GM23338 (cell line): Measurements from ENCODE around the gene HMHB1. TPM values are rescaled to one million over a fixed set of nuclear protein-coding genes. Genes with fewer than 3 reads are reported as not detected.

Source experiments
- ATAC-seq: fragments of 200-7000 bp; cut with Tn5 transposase; 3 replicates; pipeline ENCODE4 v1.9.1; 2020
- DNase-seq: peaks from one replicate; pipeline ENCODE4 v3.0.0-alpha.2; 2015; ENCODE audit warnings: low spot score
- H2AFZ ChIP-seq: fragments of 200-600 bp; sonication (generic); 2 replicates; pipeline ENCODE4 v1.8.0; 2016; ENCODE audit warnings: antibody characterized with exemption, mild to moderate bottlenecking, moderate library complexity
- H3F3A ChIP-seq: fragments of 200-600 bp; sonication (generic); replicated peaks from 2 replicates; pipeline ENCODE4 v1.8.0; 2017; ENCODE audit warnings: antibody characterized with exemption, mixed run types, low read depth
- H3K27ac ChIP-seq: fragments of 200-600 bp; sonication (generic); 2 replicates; pipeline ENCODE4 v1.6.1; 2016; ENCODE audit warnings: low read depth
- H3K27me3 ChIP-seq: fragments of 200-600 bp; sonication (generic); 2 replicates; pipeline ENCODE4 v1.8.0; 2016; ENCODE audit warnings: mild to moderate bottlenecking, mixed run types, moderate library complexity; ENCODE audit not compliant: insufficient read depth
- H3K36me3 ChIP-seq: fragments of 200-600 bp; sonication (generic); 2 replicates; pipeline ENCODE4 v1.8.0; 2016; ENCODE audit warnings: mild to moderate bottlenecking; ENCODE audit not compliant: insufficient read depth
- H3K4me1 ChIP-seq: fragments of 200-600 bp; sonication (generic); 2 replicates; pipeline ENCODE4 v1.8.0; 2016; ENCODE audit warnings: mild to moderate bottlenecking, moderate library complexity; ENCODE audit not compliant: insufficient read depth
- H3K4me2 ChIP-seq: fragments of 200-600 bp; sonication (generic); 2 replicates; pipeline ENCODE4 v1.7.1; 2017; ENCODE audit warnings: mixed run types
- H3K4me3 ChIP-seq: fragments of 200-600 bp; sonication (generic); 2 replicates; pipeline ENCODE4 v1.6.1; 2016; ENCODE audit warnings: mixed run types
- H3K79me2 ChIP-seq: fragments of 200-600 bp; sonication (generic); replicated peaks from 2 replicates; pipeline ENCODE4 v1.8.0; 2017; ENCODE audit warnings: mild to moderate bottlenecking; ENCODE audit not compliant: insufficient read depth
- H3K9me2 ChIP-seq: fragments of 200-600 bp; sonication (generic); 2 replicates; pipeline ENCODE4 v1.8.0; 2017; ENCODE audit not compliant: insufficient read depth
- H4K20me1 ChIP-seq: fragments of 200-600 bp; sonication (generic); replicated peaks from 2 replicates; pipeline ENCODE4 v1.8.0; 2017; ENCODE audit warnings: mild to moderate bottlenecking; ENCODE audit not compliant: insufficient read depth
- H3K27ac Mint-ChIP-seq: 2 replicates; pipeline ENCODE4 v1.8.0; 2020; ENCODE audit warnings: inconsistent platforms, mild to moderate bottlenecking, moderate library complexity, mixed read lengths
- H3K27me3 Mint-ChIP-seq: 3 replicates; pipeline ENCODE4 v1.8.0; 2022; ENCODE audit warnings: low read depth, mild to moderate bottlenecking, moderate library complexity, mixed read lengths, inconsistent platforms; ENCODE audit not compliant: insufficient read depth, poor library complexity
- H3K36me3 Mint-ChIP-seq: 3 replicates; pipeline ENCODE4 v1.8.0; 2021; ENCODE audit warnings: low read depth, mild to moderate bottlenecking, inconsistent platforms, moderate library complexity, mixed read lengths
- H3K4me1 Mint-ChIP-seq: 3 replicates; pipeline ENCODE4 v1.8.0; 2020; ENCODE audit warnings: mild to moderate bottlenecking, inconsistent platforms, mixed read lengths
- H3K4me3 Mint-ChIP-seq: 3 replicates; pipeline ENCODE4 v1.8.0; 2021; ENCODE audit warnings: moderate library complexity, mild to moderate bottlenecking, inconsistent platforms, mixed read lengths
- H3K9me3 Mint-ChIP-seq: 3 replicates; pipeline ENCODE4 v1.8.0; 2020; ENCODE audit warnings: moderate library complexity, mild to moderate bottlenecking, inconsistent platforms, mixed read lengths
- CREB1 ChIP-seq: fragments of 250-450 bp; sonication (Bioruptor Pico); IDR thresholded peaks from 2 replicates; pipeline ENCODE4 v1.5.0; 2020; ENCODE audit warnings: low read depth, mild to moderate bottlenecking, moderate library complexity
- CTCF ChIP-seq, 2 experiments: fragments of 200-600 bp in 1 of 2; sonication (generic) in 1 of 2; conservative IDR thresholded peaks; 2 replicates each; pipeline versions ENCODE4 v1.5.1 to v1.6.1; 2016 to 2017; ENCODE audit warnings: antibody characterized with exemption in 2 of 2, low read depth in 2 of 2, mild to moderate bottlenecking in 2 of 2, moderate library complexity in 1 of 2
- ETS1 ChIP-seq: IDR thresholded peaks from 2 replicates; pipeline ENCODE4 v1.6.1; 2016; ENCODE audit warnings: antibody characterized with exemption
- EZH2phosphoT487 ChIP-seq: fragments of 200-600 bp; sonication (generic); IDR thresholded peaks from one replicate; pipeline ENCODE4 v1.8.1; 2018; ENCODE audit warnings: antibody characterized with exemption; ENCODE audit not compliant: unreplicated experiment
- JUNB ChIP-seq: IDR thresholded peaks from one replicate; pipeline ENCODE4 v1.6.1; 2016; ENCODE audit warnings: antibody characterized with exemption; ENCODE audit not compliant: unreplicated experiment
- REST ChIP-seq: IDR thresholded peaks from one replicate; pipeline ENCODE4 v1.6.1; 2018; ENCODE audit warnings: antibody characterized with exemption; ENCODE audit not compliant: unreplicated experiment
- STAT1 ChIP-seq: IDR thresholded peaks from one replicate; pipeline ENCODE4 v1.6.1; 2016; ENCODE audit warnings: antibody characterized with exemption; ENCODE audit not compliant: unreplicated experiment
- ZNF114 ChIP-seq: fragments of 250-450 bp; sonication (Bioruptor Pico); IDR thresholded peaks from 2 replicates; pipeline ENCODE4 v1.5.0; 2020; ENCODE audit warnings: mild to moderate bottlenecking, moderate library complexity
- polyA plus RNA-seq: library from polyadenylated mRNA; unstranded; fragments of >200 nt; fragmentation: Nextera tagmentation; extraction: Ambion mirVana; gene quantifications from 2 replicates; pipeline ENCODE4 v1.2.1, GENCODE V29; 2016
- total RNA-seq: library from RNA; depleted of rRNA; stranded (reverse); fragments of >200 nt; shearing (Covaris generic); gene quantifications from 2 replicates; pipeline ENCODE4 v1.2.3, GENCODE V29; 2014
- TF ChIP-seq, protein P1 (sequence below): fragments of 250-450 bp; sonication (Bioruptor Pico); IDR thresholded peaks from 2 replicates; pipeline ENCODE4 v1.5.0; 2020; ENCODE audit warnings: mild to moderate bottlenecking, moderate library complexity

Gene HMHB1
- total and polyA plus RNA-seq, 2 experiments from 2014 or later: not detected

DNA sequence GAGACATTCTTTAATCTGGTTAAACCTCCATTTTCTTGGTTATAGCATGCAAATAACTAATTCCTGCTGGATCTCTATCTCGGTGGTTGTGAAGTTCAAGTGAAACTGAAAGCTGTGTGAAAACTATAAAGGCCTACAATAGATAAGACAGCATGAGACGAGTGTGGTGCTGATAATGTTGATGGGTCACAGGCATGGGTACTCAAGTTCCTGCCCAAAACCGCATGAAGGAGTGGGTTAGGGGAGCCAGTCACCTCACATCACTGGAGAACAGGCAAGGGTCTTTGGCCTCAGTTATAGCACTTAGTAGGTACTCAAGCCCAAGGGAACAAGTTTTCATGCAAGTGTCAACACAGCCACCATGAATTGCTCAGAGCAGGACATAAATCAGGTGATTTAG lies 16.7 kb downstream of the HMHB1 start (continued):
- TF ChIP-seq ETS1: no peak
- TF ChIP-seq CREB1 (CRISPR knock-in tag): no peak
- no peak for TF ChIP-seq CTCF (conservative IDR thresholded peaks at IDR 0.05; ENCODE audit: low read depth in 2 of 2)
- TF ChIP-seq ZNF114 (CRISPR knock-in tag): no peak
- no peak for TF ChIP-seq EZH2phosphoT487
- TF ChIP-seq STAT1: no peak

GRCh38 chr5:143833177-143833576 lies 21.2 kb downstream of the HMHB1 start:
- H3K4me3 Mint-ChIP-seq: no peak overlapping the region
- Histone ChIP-seq H2AFZ (no peak overlapping the region), H3F3A (no peaks in the 10 kb centered on the region), H3K4me2 (no peak overlapping the region), H3K36me3 (no peaks in the 10 kb centered on the region), H4K20me1 (no peaks in the 10 kb centered on the region), H3K4me1 (no peaks in the 10 kb centered on the region), H3K27me3 (no peaks in the 10 kb centered on the region), H3K27ac (no peak overlapping the region), H3K79me2 (no peaks in the 10 kb centered on the region), H3K4me3 (no peak overlapping the region), H3K9me2 (no peaks in the 10 kb centered on the region; the same call in 1 of the 2 replicates)
- H3K9me3 Mint-ChIP-seq: no peaks in the 10 kb centered on the region
- ATAC-seq: no peak
- no peak overlapping the region for H3K27ac Mint-ChIP-seq
- no peaks in the 10 kb centered on the region for H3K4me1 Mint-ChIP-seq
- no peaks in the 10 kb centered on the region for H3K27me3 Mint-ChIP-seq
- DNase-seq: no peak
- no peaks in the 10 kb centered on the region for H3K36me3 Mint-ChIP-seq
- no peak for TF ChIP-seq JUNB
- no peak for TF ChIP-seq STAT1
- TF ChIP-seq EZH2phosphoT487: no peak
- TF ChIP-seq, protein P1, sequence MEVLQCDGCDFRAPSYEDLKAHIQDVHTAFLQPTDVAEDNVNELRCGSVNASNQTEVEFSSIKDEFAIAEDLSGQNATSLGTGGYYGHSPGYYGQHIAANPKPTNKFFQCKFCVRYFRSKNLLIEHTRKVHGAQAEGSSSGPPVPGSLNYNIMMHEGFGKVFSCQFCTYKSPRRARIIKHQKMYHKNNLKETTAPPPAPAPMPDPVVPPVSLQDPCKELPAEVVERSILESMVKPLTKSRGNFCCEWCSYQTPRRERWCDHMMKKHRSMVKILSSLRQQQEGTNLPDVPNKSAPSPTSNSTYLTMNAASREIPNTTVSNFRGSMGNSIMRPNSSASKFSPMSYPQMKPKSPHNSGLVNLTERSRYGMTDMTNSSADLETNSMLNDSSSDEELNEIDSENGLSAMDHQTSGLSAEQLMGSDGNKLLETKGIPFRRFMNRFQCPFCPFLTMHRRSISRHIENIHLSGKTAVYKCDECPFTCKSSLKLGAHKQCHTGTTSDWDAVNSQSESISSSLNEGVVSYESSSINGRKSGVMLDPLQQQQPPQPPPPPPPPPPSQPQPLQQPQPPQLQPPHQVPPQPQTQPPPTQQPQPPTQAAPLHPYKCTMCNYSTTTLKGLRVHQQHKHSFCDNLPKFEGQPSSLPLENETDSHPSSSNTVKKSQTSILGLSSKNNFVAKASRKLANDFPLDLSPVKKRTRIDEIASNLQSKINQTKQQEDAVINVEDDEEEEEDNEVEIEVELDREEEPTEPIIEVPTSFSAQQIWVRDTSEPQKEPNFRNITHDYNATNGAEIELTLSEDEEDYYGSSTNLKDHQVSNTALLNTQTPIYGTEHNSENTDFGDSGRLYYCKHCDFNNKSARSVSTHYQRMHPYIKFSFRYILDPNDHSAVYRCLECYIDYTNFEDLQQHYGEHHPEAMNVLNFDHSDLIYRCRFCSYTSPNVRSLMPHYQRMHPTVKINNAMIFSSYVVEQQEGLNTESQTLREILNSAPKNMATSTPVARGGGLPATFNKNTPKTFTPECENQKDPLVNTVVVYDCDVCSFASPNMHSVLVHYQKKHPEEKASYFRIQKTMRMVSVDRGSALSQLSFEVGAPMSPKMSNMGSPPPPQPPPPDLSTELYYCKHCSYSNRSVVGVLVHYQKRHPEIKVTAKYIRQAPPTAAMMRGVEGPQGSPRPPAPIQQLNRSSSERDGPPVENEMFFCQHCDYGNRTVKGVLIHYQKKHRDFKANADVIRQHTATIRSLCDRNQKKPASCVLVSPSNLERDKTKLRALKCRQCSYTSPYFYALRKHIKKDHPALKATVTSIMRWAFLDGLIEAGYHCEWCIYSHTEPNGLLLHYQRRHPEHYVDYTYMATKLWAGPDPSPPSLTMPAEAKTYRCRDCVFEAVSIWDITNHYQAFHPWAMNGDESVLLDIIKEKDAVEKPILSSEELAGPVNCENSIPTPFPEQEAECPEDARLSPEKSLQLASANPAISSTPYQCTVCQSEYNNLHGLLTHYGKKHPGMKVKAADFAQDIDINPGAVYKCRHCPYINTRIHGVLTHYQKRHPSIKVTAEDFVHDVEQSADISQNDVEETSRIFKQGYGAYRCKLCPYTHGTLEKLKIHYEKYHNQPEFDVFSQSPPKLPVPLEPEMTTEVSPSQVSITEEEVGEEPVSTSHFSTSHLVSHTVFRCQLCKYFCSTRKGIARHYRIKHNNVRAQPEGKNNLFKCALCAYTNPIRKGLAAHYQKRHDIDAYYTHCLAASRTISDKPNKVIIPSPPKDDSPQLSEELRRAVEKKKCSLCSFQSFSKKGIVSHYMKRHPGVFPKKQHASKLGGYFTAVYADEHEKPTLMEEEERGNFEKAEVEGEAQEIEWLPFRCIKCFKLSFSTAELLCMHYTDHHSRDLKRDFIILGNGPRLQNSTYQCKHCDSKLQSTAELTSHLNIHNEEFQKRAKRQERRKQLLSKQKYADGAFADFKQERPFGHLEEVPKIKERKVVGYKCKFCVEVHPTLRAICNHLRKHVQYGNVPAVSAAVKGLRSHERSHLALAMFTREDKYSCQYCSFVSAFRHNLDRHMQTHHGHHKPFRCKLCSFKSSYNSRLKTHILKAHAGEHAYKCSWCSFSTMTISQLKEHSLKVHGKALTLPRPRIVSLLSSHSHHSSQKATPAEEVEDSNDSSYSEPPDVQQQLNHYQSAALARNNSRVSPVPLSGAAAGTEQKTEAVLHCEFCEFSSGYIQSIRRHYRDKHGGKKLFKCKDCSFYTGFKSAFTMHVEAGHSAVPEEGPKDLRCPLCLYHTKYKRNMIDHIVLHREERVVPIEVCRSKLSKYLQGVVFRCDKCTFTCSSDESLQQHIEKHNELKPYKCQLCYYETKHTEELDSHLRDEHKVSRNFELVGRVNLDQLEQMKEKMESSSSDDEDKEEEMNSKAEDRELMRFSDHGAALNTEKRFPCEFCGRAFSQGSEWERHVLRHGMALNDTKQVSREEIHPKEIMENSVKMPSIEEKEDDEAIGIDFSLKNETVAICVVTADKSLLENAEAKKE: no peak
- no peak for TF ChIP-seq REST
- no peak for TF ChIP-seq ZNF114 (CRISPR knock-in tag)
- TF ChIP-seq CTCF (conservative IDR thresholded peaks at IDR 0.05; ENCODE audit: low read depth in 2 of 2): no peak
- no peak for TF ChIP-seq CREB1 (CRISPR knock-in tag)
